ENCODE data around the gene ARF3. TPM values are rescaled to one million over a fixed set of nuclear protein-coding genes. Genes with fewer than 3 reads are reported as not detected.

Gene ARF3
- total and polyA plus RNA-seq, 9 donors: 19.9 to 63.3 (median 51.2) TPM

- no peak for DNase-seq
- no peak overlapping the region for H3K27ac ChIP-seq (ENCODE audit: low read length)
- H3K9me3 ChIP-seq (replicated peaks; ENCODE audit: control insufficient read depth, low read depth, low read length): no peaks in the 10 kb centered on the region
- H3K36me3 ChIP-seq (ENCODE audit: control insufficient read depth, insufficient read depth, low read length): no peaks in the 10 kb centered on the region
- H3K4me1 ChIP-seq (ENCODE audit: control insufficient read depth, insufficient read depth, low read length): peaks cover 77% of the 10 kb centered on the region
- peaks cover 98% of the 10 kb centered on the region for H3K27me3 ChIP-seq (ENCODE audit: control insufficient read depth, insufficient read depth, low read length)
- 71% methylated on average over 3 of the region's 6 CpGs for WGBS (ENCODE audit: insufficient coverage)
- no peak overlapping the region for H3K4me3 ChIP-seq (ENCODE audit: low read length)
Observed at GRCh38 chr12:48982397-48983080, 25.3 kb upstream of the ARF3 start.

DNA sequence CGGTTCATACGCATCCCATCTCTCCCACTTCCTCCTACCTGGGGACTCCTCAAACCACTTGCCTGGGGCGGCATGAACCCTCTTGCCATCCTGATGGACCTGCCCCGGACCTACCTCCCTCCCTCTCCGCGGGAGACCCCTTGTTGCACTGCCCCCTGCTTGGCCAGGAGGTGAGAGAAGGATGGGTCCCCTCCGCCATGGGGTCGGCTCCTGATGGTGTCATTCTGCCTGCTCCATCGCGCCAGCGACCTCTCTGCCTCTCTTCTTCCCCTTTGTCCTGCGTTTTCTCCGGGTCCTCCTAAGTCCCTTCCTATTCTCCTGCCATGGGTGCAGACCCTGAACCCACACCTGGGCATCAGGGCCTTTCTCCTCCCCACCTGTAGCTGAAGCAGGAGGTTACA lies 24.5 kb upstream of the ARF3 start:
- no peaks in the 10 kb centered on the region for H3K9me3 ChIP-seq (replicated peaks; ENCODE audit: control insufficient read depth, low read depth, low read length)
- peaks cover 77% of the 10 kb centered on the region for H3K4me1 ChIP-seq (ENCODE audit: control insufficient read depth, insufficient read depth, low read length)
- H3K4me3 ChIP-seq (ENCODE audit: low read length): no peak overlapping the region
- H3K27ac ChIP-seq (ENCODE audit: low read length): no peak overlapping the region
- H3K36me3 ChIP-seq (ENCODE audit: control insufficient read depth, insufficient read depth, low read length): no peaks in the 10 kb centered on the region
- 1% methylated on average over 10 of the region's 13 CpGs for WGBS (ENCODE audit: insufficient coverage)
- H3K27me3 ChIP-seq (ENCODE audit: control insufficient read depth, insufficient read depth, low read length): peaks cover 98% of the 10 kb centered on the region
- no peak for DNase-seq

DNA sequence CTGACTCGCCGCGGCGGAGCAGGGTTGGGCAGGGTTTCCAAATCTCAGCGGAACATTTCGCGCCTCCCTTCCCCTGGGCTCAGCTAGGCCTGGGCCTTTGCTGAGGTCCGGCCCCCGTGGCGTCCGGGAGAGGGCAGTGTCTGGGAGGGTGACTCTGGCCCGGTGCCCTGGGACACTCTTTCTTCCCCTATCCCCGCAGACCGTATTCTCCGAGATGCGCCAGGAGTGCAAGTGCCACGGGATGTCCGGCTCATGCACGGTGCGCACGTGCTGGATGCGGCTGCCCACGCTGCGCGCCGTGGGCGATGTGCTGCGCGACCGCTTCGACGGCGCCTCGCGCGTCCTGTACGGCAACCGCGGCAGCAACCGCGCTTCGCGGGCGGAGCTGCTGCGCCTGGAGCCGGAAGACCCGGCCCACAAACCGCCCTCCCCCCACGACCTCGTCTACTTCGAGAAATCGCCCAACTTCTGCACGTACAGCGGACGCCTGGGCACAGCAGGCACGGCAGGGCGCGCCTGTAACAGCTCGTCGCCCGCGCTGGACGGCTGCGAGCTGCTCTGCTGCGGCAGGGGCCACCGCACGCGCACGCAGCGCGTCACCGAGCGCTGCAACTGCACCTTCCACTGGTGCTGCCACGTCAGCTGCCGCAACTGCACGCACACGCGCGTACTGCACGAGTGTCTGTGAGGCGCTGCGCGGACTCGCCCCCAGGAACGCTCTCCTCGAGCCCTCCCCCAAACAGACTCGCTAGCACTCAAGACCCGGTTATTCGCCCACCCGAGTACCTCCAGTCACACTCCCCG lies 23.9 kb upstream of the ARF3 start:
- Histone ChIP-seq H3K4me1 (ENCODE audit: control insufficient read depth, insufficient read depth, low read length) (peaks cover 71% of the 10 kb centered on the region), H3K4me3 (ENCODE audit: low read length) (no peak overlapping the region), H3K27me3 (ENCODE audit: control insufficient read depth, insufficient read depth, low read length) (peaks cover 98% of the 10 kb centered on the region), H3K9me3 (replicated peaks; ENCODE audit: control insufficient read depth, low read depth, low read length) (no peaks in the 10 kb centered on the region), H3K36me3 (ENCODE audit: control insufficient read depth, insufficient read depth, low read length) (no peaks in the 10 kb centered on the region), H3K27ac (ENCODE audit: low read length) (no peak overlapping the region)
- DNase-seq: no peak
- WGBS (ENCODE audit: insufficient coverage): under 1% methylated on average over 91 of the region's 91 CpGs

- WGBS (ENCODE audit: insufficient coverage): 2% methylated on average over 41 of the region's 46 CpGs
- peaks cover 65% of the 10 kb centered on the region for H3K4me1 ChIP-seq (ENCODE audit: control insufficient read depth, insufficient read depth, low read length)
- no peak for DNase-seq
Observed at GRCh38 chr12:48980389-48980952, 23.2 kb upstream of the ARF3 start.

GRCh38 chr12:48979602-48980388 lies 22.5 kb upstream of the ARF3 start:
- Histone ChIP-seq H3K9me3 (replicated peaks; ENCODE audit: control insufficient read depth, low read depth, low read length) (no peaks in the 10 kb centered on the region), H3K4me3 (ENCODE audit: low read length) (peak overlapping the region; percentile 34), H3K4me1 (ENCODE audit: control insufficient read depth, insufficient read depth, low read length) (peaks cover 59% of the 10 kb centered on the region), H3K36me3 (ENCODE audit: control insufficient read depth, insufficient read depth, low read length) (no peaks in the 10 kb centered on the region), H3K27me3 (ENCODE audit: control insufficient read depth, insufficient read depth, low read length) (peaks cover 94% of the 10 kb centered on the region), H3K27ac (ENCODE audit: low read length) (no peak overlapping the region)
- WGBS (ENCODE audit: insufficient coverage): under 1% methylated on average over 50 of the region's 55 CpGs
- DNase-seq: peak; percentile 72

More at GRCh38 chr12:48980389-48980952, 23.2 kb upstream of the ARF3 start:
- H3K9me3 ChIP-seq (replicated peaks; ENCODE audit: control insufficient read depth, low read depth, low read length): no peaks in the 10 kb centered on the region
- H3K27ac ChIP-seq (ENCODE audit: low read length): no peak overlapping the region
- H3K36me3 ChIP-seq (ENCODE audit: control insufficient read depth, insufficient read depth, low read length): no peaks in the 10 kb centered on the region
- peaks cover 97% of the 10 kb centered on the region for H3K27me3 ChIP-seq (ENCODE audit: control insufficient read depth, insufficient read depth, low read length)
- H3K4me3 ChIP-seq (ENCODE audit: low read length): peak overlapping the region; percentile 34

GRCh38 chr12:48978741-48979601 lies 21.7 kb upstream of the ARF3 start:
- H3K27me3 ChIP-seq (ENCODE audit: control insufficient read depth, insufficient read depth, low read length): peaks cover 95% of the 10 kb centered on the region

GRCh38 chr12:48978291-48978740 lies 21.0 kb upstream of the ARF3 start, which contains the start of gene WNT1:
Gene WNT1 (plus strand): TSS chr12:48978322. CDS start chr12:48978651, 329 bp downstream.
- Histone ChIP-seq H3K9me3 (replicated peaks; ENCODE audit: control insufficient read depth, low read depth, low read length) (no peaks in the 10 kb centered on the region), H3K4me3 (ENCODE audit: low read length) (no peak within 1 kb of the TSS), H3K4me1 (ENCODE audit: control insufficient read depth, insufficient read depth, low read length) (peaks cover 56% of the 10 kb centered on the region), H3K36me3 (ENCODE audit: control insufficient read depth, insufficient read depth, low read length) (no peaks in the 10 kb centered on the region), H3K27ac (ENCODE audit: low read length) (no peak within 1 kb of the TSS), H3K27me3 (ENCODE audit: control insufficient read depth, insufficient read depth, low read length) (peaks cover 95% of the 10 kb centered on the region)
- no peak for DNase-seq
- 1% methylated on average over 44 of the region's 45 CpGs for WGBS (ENCODE audit: insufficient coverage)

More at GRCh38 chr12:48978741-48979601, 21.7 kb upstream of the ARF3 start:
- no peaks in the 10 kb centered on the region for H3K9me3 ChIP-seq (replicated peaks; ENCODE audit: control insufficient read depth, low read depth, low read length)
- 1% methylated on average over 30 of the region's 45 CpGs for WGBS (ENCODE audit: insufficient coverage)
- peak overlapping the region; percentile 34 for H3K4me3 ChIP-seq (ENCODE audit: low read length)
- no peak overlapping the region for H3K27ac ChIP-seq (ENCODE audit: low read length)
- DNase-seq: no peak
- peaks cover 55% of the 10 kb centered on the region for H3K4me1 ChIP-seq (ENCODE audit: control insufficient read depth, insufficient read depth, low read length)
- no peaks in the 10 kb centered on the region for H3K36me3 ChIP-seq (ENCODE audit: control insufficient read depth, insufficient read depth, low read length)

DNA sequence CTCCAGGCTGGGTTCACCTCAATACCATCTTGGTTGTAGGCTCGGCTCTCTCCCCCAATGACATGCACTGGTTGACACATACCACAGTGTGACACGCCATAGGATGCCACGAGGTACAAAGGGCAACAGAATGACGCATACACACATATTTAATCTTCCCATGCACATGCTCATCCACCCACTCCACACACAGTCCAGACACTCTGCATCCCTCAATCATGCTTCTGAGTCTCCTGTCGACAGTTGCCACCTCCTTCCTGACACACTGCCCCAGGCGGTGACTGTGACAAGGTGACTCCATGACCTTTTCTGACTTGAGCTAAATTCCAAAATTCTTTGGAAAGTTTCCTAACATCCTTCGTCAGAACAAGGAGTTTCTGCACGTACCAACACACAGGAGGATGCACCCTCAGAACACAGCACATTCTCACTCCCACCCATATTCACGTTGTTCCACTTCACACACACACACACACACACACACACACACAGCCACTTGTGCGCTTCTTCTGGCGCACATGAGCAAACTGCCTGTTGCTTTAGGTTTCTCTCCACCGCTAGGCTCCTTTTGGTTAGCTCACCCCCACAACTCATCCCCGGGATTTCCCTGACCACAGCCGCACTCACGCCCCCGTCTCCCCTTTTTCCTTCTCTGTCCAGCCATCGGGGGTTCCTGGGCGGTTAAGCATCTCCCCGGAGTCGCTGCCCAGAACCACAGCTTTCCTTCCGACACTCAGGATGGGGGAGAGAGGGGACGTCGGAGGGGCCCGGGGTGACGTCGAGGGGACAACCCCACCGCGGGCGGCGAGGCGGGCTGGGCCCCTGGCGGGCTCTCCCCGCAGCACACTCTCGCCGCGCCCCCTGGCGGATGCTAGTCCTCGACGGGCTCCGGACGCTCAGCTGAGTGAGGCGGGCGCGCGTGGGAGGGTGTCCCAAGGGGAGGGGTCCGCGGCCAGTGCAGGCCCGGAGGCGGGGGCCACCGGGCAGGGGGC lies 20.3 kb upstream of the ARF3 start:
- H3K36me3 ChIP-seq (ENCODE audit: control insufficient read depth, insufficient read depth, low read length): no peaks in the 10 kb centered on the region
- no peak overlapping the region for H3K4me3 ChIP-seq (ENCODE audit: low read length)
- peak; percentile 62 for DNase-seq
- peaks cover 96% of the 10 kb centered on the region for H3K27me3 ChIP-seq (ENCODE audit: control insufficient read depth, insufficient read depth, low read length)
- peaks cover 53% of the 10 kb centered on the region for H3K4me1 ChIP-seq (ENCODE audit: control insufficient read depth, insufficient read depth, low read length)
- no peak overlapping the region for H3K27ac ChIP-seq (ENCODE audit: low read length)
- H3K9me3 ChIP-seq (replicated peaks; ENCODE audit: control insufficient read depth, low read depth, low read length): no peaks in the 10 kb centered on the region
- 9% methylated on average over 47 of the region's 50 CpGs for WGBS (ENCODE audit: insufficient coverage)

Measured in muscle of leg (tissue), 11 donors.